ENCODE measurements around the gene AK2.

DNA sequence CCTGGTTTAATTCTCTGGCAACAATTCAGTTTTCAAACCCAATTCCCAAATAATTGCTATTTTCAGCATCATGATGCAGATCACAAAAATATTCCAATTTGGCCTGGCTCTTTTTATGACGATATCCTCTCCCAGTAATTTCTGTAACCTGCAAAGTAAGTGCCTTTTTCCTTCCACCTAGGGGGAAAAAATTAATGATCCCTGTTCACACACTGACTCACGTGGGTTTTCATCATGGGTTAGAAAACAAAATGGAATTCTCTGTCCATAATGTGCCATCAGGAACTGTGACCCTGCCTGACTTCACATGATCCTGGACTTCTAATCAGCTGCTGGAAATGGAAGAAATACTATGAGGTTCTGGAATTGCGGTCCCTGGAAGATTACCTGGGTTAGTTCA lies 24.5 kb downstream of the AK2 start:
- TF ChIP-seq, protein P1, sequence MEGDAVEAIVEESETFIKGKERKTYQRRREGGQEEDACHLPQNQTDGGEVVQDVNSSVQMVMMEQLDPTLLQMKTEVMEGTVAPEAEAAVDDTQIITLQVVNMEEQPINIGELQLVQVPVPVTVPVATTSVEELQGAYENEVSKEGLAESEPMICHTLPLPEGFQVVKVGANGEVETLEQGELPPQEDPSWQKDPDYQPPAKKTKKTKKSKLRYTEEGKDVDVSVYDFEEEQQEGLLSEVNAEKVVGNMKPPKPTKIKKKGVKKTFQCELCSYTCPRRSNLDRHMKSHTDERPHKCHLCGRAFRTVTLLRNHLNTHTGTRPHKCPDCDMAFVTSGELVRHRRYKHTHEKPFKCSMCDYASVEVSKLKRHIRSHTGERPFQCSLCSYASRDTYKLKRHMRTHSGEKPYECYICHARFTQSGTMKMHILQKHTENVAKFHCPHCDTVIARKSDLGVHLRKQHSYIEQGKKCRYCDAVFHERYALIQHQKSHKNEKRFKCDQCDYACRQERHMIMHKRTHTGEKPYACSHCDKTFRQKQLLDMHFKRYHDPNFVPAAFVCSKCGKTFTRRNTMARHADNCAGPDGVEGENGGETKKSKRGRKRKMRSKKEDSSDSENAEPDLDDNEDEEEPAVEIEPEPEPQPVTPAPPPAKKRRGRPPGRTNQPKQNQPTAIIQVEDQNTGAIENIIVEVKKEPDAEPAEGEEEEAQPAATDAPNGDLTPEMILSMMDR (IDR thresholded peaks at IDR 0.05; ENCODE audit: borderline replicate concordance, extremely low read depth, low read length, poor library complexity, severe bottlenecking), result no peak
- TF ChIP-seq EZH2 (IDR thresholded peaks at IDR 0.05; ENCODE audit: borderline replicate concordance, low read depth, low read length, severe bottlenecking), result no peak
